Adipose tissue (tissue), 3 donors: ENCODE results near the gene CTSZ. TPM values are rescaled to one million over a fixed set of nuclear protein-coding genes. Genes with fewer than 3 reads are reported as not detected.
"Not testable (repeated sequence)": the region's sequence is repeated elsewhere in the genome, so short reads cannot be mapped to it uniquely, and the experiment has no call there.

Source experiments
- H3K27ac ChIP-seq: one replicate; pipeline ENCODE4 v1.5.1; 2013; ENCODE audit warnings: low read depth, low read length
- WGBS, 3 donors: extraction: QIAGEN DNeasy Blood & Tissue Kit; methylation state at CpG; one replicate each; pipeline ENCODE4 v1.1.7; 2013; 5-methylcytosine and 5-hydroxymethylcytosine counted together
- polyA plus RNA-seq, 3 donors: library from polyadenylated mRNA; stranded (reverse); fragments of 200-250 nt; gene quantifications; one replicate each; pipeline ENCODE4 v1.2.3, GENCODE V29; 2013
- donor health status: healthy with polysubstance abuse.
- donor health status: Bipolar disorder and iron deficiency.
- donor health status: healthy.

Gene CTSZ
- polyA plus RNA-seq, 3 donors = 62.8 to 212 (median 149) TPM

GRCh38 chr20:58973866-58974265 is 33.2 kb downstream of the CTSZ start:
- 56 to 89% (median 71%) methylated on average over 3 of the region's 3 CpGs for WGBS, 3 donors
- no peak overlapping the region for H3K27ac ChIP-seq

GRCh38 chr20:58973179-58973578 is 33.9 kb downstream of the CTSZ start:
- H3K27ac ChIP-seq = no peak overlapping the region
- WGBS, 3 donors = 76 to 84% (median 82%) methylated on average over 4 of the region's 4 CpGs

- 82 to 85% (median 84%) methylated on average over 6 of the region's 6 CpGs for WGBS, 3 donors
Measured at GRCh38 chr20:58971429-58971828, 35.6 kb downstream of the CTSZ start.

GRCh38 chr20:58970146-58970545 is 36.9 kb downstream of the CTSZ start:
- no peak overlapping the region for H3K27ac ChIP-seq
- WGBS, 3 donors = 56 to 84% (median 63%) methylated on average over 1 of the region's 1 CpG

More at GRCh38 chr20:58971429-58971828, 35.6 kb downstream of the CTSZ start:
- H3K27ac ChIP-seq = no peak overlapping the region

- 63 to 75% (median 67%) methylated on average over 2 of the region's 2 CpGs for WGBS, 3 donors
- H3K27ac ChIP-seq = no peak overlapping the region
Measured at GRCh38 chr20:58969439-58969838, 37.6 kb downstream of the CTSZ start.

- 81 to 88% (median 83%) methylated on average over 10 of the region's 10 CpGs for WGBS, 3 donors
Measured at GRCh38 chr20:58967652-58968429, 39.2 kb downstream of the CTSZ start.

GRCh38 chr20:58965270-58966064 is 41.6 kb downstream of the CTSZ start:
- WGBS, 3 donors = 73 to 75% (median 75%) methylated on average over 14 of the region's 14 CpGs

More at GRCh38 chr20:58967652-58968429, 39.2 kb downstream of the CTSZ start:
- no peak overlapping the region for H3K27ac ChIP-seq

GRCh38 chr20:58963922-58964321 is 43.1 kb downstream of the CTSZ start:
- H3K27ac ChIP-seq = not testable (repeated sequence)
- 89 to 92% (median 90%) methylated on average over 5 of the region's 5 CpGs for WGBS, 3 donors

More at GRCh38 chr20:58965270-58966064, 41.6 kb downstream of the CTSZ start:
- H3K27ac ChIP-seq = no peak overlapping the region

GRCh38 chr20:58963060-58963584 is 43.9 kb downstream of the CTSZ start:
- 55 to 78% (median 56%) methylated on average over 8 of the region's 8 CpGs for WGBS, 3 donors
- H3K27ac ChIP-seq = no peak overlapping the region

- no peak overlapping the region for H3K27ac ChIP-seq
- 65 to 77% (median 76%) methylated on average over 6 of the region's 6 CpGs for WGBS, 3 donors
Measured at GRCh38 chr20:58959652-58960051, 47.4 kb downstream of the CTSZ start.

GRCh38 chr20:58956078-58956477 is 51.0 kb downstream of the CTSZ start:
- H3K27ac ChIP-seq = no peak overlapping the region
- 66 to 89% (median 74%) methylated on average over 8 of the region's 8 CpGs for WGBS, 3 donors

- no peak overlapping the region for H3K27ac ChIP-seq
Measured at GRCh38 chr20:58953050-58953449, 54.0 kb downstream of the CTSZ start.

GRCh38 chr20:58950603-58951002 is 56.5 kb downstream of the CTSZ start:
- WGBS, 3 donors = 72 to 86% (median 81%) methylated on average over 5 of the region's 5 CpGs
- H3K27ac ChIP-seq = no peak overlapping the region

- H3K27ac ChIP-seq = not testable (repeated sequence)
- WGBS, 3 donors = 77 to 86% (median 84%) methylated on average over 7 of the region's 7 CpGs
Measured at GRCh38 chr20:58947797-58948388, 59.2 kb downstream of the CTSZ start.

GRCh38 chr20:58945965-58946631 is 61.0 kb downstream of the CTSZ start:
- 81 to 88% (median 87%) methylated on average over 10 of the region's 10 CpGs for WGBS, 3 donors

More at GRCh38 chr20:58945965-58946631, 61.0 kb downstream of the CTSZ start:
- H3K27ac ChIP-seq = no peak overlapping the region
